LNCAP (cell line): ENCODE results near the gene CENPT.

Experiments used
- CTCF ChIP-seq: fragments of 450-650 bp; IDR thresholded peaks from 2 replicates; pipeline ENCODE4 v1.5.1; 2017; ENCODE audit warnings: mild to moderate bottlenecking

The CENPT gene

GRCh38 chr16:67855789-67856188 lies 8.3 kb upstream of the CENPT start:
- TF ChIP-seq CTCF = no peak

DNA sequence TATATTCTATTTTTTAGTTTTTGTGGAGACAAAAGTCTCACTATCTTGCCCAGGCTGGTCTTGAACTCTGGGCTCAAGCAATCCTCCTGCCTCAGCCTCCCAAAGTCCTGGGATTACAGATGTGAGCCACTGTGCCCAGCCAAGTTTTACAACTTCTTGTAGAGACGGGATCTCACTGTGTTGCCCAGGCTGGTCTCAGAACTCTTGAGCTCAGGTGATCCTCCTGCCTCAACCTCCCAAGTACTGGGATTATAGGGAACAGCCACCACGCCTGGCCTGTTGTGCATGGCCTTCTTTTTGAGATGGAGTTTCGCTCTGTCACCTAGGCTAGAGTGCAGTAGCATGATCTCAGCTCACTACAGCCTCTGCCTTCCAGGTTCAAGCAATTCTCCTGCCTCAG lies 6.2 kb upstream of the CENPT start:
- no peak for TF ChIP-seq CTCF

- no peak for TF ChIP-seq CTCF
Observed at GRCh38 chr16:67848118-67848517, 625 bp upstream of the CENPT start.

GRCh38 chr16:67846320-67847063 lies 1.0 kb downstream of the CENPT start, which contains the start of gene NUTF2:
Gene NUTF2, plus strand, starts transcription at chr16:67846933. Its CDS starts 18,198 bp downstream, at chr16:67865131.
- no peak for TF ChIP-seq CTCF

GRCh38 chr16:67846063-67846319 lies 1.5 kb downstream of the CENPT start:
- TF ChIP-seq CTCF = no peak

DNA sequence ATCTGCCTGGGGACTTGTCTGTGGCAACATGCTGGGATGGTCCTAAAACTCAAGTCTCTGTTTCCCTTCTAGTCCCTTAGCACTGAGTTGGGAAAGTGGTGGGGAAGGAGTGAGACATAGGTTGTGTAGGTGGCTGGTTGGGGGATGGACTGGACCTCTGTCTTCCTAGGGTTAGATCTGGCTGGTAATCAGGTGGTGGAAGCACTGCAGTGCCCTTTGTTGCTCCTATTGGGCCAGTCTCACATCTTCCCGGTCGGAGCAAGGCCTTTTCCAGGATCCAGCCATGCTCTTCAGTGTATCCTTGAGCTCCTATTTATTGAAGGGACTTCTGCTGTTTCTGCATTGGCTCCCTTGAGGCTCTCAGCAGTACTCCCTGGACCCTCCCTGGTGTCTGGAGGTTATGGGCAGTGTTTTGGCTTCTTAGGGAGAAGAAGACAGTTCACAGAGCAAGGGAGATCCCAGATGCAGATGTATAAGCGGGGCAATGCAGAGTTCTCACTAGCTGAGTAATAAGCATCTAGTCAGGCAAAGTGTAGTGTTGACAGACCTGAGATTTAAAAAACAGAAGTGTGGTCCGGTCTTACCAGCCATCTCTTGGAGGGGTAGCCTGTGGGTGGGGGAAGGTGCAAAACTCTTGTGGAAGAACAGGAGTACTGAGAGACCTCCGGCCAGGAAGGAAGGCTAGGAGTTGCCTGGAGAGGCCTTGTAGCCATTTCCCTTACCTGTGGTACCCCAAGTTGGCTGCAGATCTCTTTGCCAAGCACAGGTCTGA lies 2.0 kb downstream of the CENPT start:
- TF ChIP-seq CTCF = no peak

DNA sequence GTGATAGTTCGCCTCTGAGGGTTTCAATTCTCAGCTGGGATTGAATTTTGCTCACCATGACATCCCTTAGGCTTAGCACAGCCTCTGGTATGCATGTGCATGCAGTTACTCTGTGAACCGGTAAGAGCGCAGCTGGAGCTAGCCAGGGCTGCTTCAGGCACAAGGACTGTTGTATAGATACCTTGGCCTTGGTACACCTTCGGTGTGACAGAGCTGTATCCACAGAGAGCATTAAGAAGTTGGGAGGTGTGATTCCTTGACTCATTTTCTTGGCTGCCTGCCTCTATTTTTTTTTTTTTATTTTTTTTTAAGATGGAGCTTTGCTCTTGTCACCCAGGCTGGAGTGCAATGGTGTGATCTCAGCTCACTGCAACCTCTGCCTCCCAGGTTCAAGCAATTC lies 3.0 kb downstream of the CENPT start:
- no peak for TF ChIP-seq CTCF
